ENCODE data around the gene TTC39A.

DNA sequence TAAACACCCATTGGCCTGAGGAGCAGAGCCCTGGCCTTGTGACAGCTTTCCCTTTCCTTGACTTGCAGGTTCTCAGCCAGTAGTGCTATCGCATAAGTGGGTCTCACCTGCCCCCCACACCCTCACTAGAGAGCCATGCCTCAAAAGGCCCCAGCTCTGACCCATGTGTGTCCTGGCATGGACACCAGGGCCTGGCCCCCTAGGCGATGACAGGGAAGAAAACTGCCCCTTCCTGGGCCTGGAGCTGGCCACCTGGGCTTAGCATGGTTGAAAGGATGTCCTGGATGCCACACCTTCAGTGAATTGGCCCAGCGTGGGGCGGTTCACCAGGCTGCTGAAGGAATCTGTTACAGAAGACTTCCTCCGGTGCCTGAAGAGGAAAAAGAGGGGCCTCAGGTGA is 18.5 kb downstream of the TTC39A start:
- TF ChIP-seq, protein P1, sequence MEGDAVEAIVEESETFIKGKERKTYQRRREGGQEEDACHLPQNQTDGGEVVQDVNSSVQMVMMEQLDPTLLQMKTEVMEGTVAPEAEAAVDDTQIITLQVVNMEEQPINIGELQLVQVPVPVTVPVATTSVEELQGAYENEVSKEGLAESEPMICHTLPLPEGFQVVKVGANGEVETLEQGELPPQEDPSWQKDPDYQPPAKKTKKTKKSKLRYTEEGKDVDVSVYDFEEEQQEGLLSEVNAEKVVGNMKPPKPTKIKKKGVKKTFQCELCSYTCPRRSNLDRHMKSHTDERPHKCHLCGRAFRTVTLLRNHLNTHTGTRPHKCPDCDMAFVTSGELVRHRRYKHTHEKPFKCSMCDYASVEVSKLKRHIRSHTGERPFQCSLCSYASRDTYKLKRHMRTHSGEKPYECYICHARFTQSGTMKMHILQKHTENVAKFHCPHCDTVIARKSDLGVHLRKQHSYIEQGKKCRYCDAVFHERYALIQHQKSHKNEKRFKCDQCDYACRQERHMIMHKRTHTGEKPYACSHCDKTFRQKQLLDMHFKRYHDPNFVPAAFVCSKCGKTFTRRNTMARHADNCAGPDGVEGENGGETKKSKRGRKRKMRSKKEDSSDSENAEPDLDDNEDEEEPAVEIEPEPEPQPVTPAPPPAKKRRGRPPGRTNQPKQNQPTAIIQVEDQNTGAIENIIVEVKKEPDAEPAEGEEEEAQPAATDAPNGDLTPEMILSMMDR (IDR thresholded peaks at IDR 0.05): no peak
- TF ChIP-seq POLR2A (IDR thresholded peaks at IDR 0.05): no peak
